ENCODE measurements around the gene LIN52. TPM values are rescaled to one million over a fixed set of nuclear protein-coding genes. Genes with fewer than 3 reads are reported as not detected.

LIN52 gene
- total RNA-seq, 1 experiment from 2014 or later = 16.9 TPM

DNA sequence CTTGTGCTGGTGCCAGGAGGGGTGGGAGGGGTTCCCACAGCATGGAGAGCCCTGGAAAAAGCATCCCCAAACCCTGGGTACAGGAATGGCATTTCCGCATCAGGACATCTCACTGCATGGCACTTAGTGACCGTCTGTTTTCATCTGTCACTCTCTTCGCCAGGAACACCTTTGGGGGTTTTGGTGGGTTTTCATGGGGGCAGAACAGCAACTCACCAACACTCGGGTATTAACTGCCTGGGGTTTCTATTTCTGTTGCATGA, 158.0 kb downstream of the LIN52 start:
- Histone ChIP-seq H3K9me3 (ENCODE audit: low read depth, low read length, poor library complexity, severe bottlenecking) (no peaks in the 10 kb centered on the region), H3K27ac (ENCODE audit: low read depth, low read length, poor library complexity, severe bottlenecking) (no peak overlapping the region), H3K4me3 (ENCODE audit: low read depth, low read length, poor library complexity, severe bottlenecking) (no peak overlapping the region), H3K36me3 (ENCODE audit: insufficient read depth, low read length, poor library complexity, severe bottlenecking) (no peaks in the 10 kb centered on the region), H3K27me3 (replicated peaks; ENCODE audit: insufficient read depth, low read depth, low read length, poor library complexity) (peaks cover 68% of the 10 kb centered on the region), H3K4me1 (ENCODE audit: insufficient read depth, low read length, poor library complexity, severe bottlenecking) (no peaks in the 10 kb centered on the region)
- BruUV-seq (replicated peaks) = no TSS peak
- ChIA-PET CTCF (no interaction called here), POLR2A (ENCODE audit: low non-redundant PET) (no interaction called here)
- no peak for DNase-seq (ENCODE audit: low spot score)
- TF ChIP-seq CTCF (conservative IDR thresholded peaks at IDR 0.05; ENCODE audit: low read depth, low read length) (no peak), EZH2 (IDR thresholded peaks at IDR 0.05; ENCODE audit: borderline replicate concordance, low read depth, low read length, poor library complexity, severe bottlenecking) (no peak)
- intact Hi-C loops (cut with micrococcal nuclease; ENCODE audit: unreplicated experiment) = no loop called here

DNA sequence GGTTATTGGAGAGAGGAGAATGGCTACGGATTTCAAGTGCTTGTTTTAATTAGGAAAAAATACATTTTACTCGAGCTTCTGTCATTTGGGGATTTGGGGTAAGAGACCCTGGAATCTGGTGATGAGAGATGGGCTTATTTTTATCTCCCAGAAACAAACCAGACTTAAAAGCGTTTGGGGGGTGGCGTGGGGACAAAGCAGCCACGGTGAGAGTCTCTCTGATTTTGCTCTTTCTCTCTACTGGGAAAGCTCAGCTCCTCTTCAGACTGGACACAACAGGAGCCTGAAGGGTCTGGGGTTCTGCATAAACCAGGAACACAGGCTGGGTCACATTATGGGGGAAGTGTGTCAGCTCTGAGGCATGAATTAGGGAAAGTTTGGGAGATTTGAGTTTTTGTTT, 158.3 kb downstream of the LIN52 start:
- Histone ChIP-seq H3K27ac (ENCODE audit: low read depth, low read length, poor library complexity, severe bottlenecking) (no peak overlapping the region), H3K36me3 (ENCODE audit: insufficient read depth, low read length, poor library complexity, severe bottlenecking) (no peaks in the 10 kb centered on the region), H3K4me1 (ENCODE audit: insufficient read depth, low read length, poor library complexity, severe bottlenecking) (no peaks in the 10 kb centered on the region), H3K4me3 (ENCODE audit: low read depth, low read length, poor library complexity, severe bottlenecking) (no peak overlapping the region), H3K27me3 (replicated peaks; ENCODE audit: insufficient read depth, low read depth, low read length, poor library complexity) (peaks cover 65% of the 10 kb centered on the region), H3K9me3 (ENCODE audit: low read depth, low read length, poor library complexity, severe bottlenecking) (no peaks in the 10 kb centered on the region)
- intact Hi-C loops (cut with micrococcal nuclease; ENCODE audit: unreplicated experiment) = no loop called here
- no peak for DNase-seq (ENCODE audit: low spot score)
- no peak for TF ChIP-seq CTCF (conservative IDR thresholded peaks at IDR 0.05; ENCODE audit: low read depth, low read length)
- TF ChIP-seq EZH2 (IDR thresholded peaks at IDR 0.05; ENCODE audit: borderline replicate concordance, low read depth, low read length, poor library complexity, severe bottlenecking) = no peak
- ChIA-PET POLR2A (ENCODE audit: low non-redundant PET) (no interaction called here), CTCF (no interaction called here)
- no TSS peak for BruUV-seq (replicated peaks)

DNA sequence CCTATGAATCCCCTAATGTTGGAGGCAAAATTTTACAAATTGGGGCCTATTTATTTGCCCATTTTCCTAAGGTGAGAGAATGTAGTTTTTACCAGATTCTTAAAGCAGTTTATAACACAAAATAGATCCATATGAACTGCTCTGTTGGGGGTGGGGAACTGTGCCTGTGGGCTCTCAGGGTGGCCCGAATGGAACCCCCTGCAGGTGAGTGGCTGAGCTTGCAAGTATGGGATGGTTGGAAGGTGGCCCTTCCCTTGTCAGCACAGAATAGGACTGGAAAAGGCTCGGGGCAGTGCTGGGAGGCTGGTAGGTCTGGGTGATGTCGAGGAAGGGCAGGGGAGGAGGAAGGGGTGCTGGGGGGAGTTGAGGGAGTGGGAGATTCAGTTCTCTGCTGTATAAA, 159.4 kb downstream of the LIN52 start:
- no peak for DNase-seq (ENCODE audit: low spot score)
- no peaks in the 10 kb centered on the region for H3K36me3 ChIP-seq (ENCODE audit: insufficient read depth, low read length, poor library complexity, severe bottlenecking)
- no peaks in the 10 kb centered on the region for H3K4me1 ChIP-seq (ENCODE audit: insufficient read depth, low read length, poor library complexity, severe bottlenecking)
- intact Hi-C loops (cut with micrococcal nuclease; ENCODE audit: unreplicated experiment) = no loop called here
- H3K27me3 ChIP-seq (replicated peaks; ENCODE audit: insufficient read depth, low read depth, low read length, poor library complexity) = peaks cover 54% of the 10 kb centered on the region
- no peak overlapping the region for H3K27ac ChIP-seq (ENCODE audit: low read depth, low read length, poor library complexity, severe bottlenecking)
- no peak; the same call in 1 of the 2 replicates for TF ChIP-seq CTCF (conservative IDR thresholded peaks at IDR 0.05; ENCODE audit: low read depth, low read length)
- no peak for TF ChIP-seq EZH2 (IDR thresholded peaks at IDR 0.05; ENCODE audit: borderline replicate concordance, low read depth, low read length, poor library complexity, severe bottlenecking)
- POLR2A ChIA-PET (ENCODE audit: low non-redundant PET) = no interaction called here
- CTCF ChIA-PET = no interaction called here
- no TSS peak for BruUV-seq (replicated peaks)
- H3K4me3 ChIP-seq (ENCODE audit: low read depth, low read length, poor library complexity, severe bottlenecking) = no peak overlapping the region
- no peaks in the 10 kb centered on the region for H3K9me3 ChIP-seq (ENCODE audit: low read depth, low read length, poor library complexity, severe bottlenecking)

Measured in A673 (cell line).